Non-pigmented ciliary epithelial cell (primary cell): ENCODE data around the gene GBX1.

ENCODE experiments used
- DNase-seq: peaks from one replicate; pipeline ENCODE4 v3.0.0-alpha.2; 2010; ENCODE audit warnings: low read depth

Gene GBX1

DNA sequence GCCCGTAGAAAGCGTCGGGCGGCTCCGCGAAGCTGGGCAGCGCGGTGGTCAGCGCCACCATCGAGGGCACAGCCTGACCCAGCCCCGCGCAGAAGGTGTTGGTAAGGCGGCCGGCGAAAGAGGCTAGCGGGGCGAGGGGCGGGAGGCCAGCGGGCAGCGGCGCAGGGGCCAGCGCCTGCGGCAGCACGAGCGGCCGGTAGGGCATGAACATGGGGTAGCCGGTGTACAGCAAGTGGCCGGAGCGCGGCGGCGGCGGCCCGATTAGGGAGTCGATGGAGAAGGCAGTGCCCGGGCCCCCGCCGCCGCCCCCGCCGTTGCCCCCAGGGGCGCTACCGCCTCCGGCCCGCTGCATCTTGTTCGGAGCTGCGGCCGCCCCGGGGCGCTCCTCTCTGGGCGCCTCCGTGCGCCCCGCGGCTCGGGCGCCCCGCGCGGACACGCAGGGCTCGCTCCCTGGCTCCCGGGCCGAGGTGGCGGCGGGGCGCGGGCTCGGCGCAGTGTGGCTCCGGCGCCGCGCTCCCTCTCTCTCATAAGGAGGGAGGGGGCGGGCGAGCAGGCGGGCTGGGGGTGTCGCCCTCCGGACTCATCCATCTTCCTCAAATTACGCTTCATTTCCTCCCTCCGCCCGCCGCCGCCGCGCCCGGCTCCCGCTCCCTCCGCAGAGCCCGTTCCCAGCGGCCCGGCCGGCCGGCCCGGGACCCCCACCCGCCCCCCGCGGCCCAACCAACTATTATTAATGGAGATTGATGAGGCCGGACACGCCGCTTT is at the start of gene GBX1:
Gene GBX1 (minus strand): TSS at position 498 of the 765 bp plus-strand sequence. CDS start 146 bp downstream, at position 352.
- no peak for DNase-seq

DNA sequence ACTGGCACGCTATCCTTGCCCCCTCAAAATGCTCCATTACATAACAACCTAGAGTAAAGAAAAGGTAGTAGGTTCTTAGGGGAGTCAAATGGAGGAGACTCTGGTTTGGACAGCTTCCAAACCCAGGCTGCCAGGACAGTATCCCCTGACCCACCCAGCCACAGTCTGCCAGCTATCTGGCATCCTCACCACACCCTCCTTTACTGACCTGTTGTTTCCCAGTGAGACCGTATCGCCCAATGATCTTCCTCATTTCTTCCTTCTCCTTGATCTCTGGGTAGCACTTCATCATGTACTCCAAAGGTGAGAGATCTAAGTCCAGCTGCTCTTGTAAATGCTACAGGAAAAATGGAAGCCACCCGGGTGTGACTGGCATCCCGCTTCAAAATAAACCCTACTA is 47.9 kb upstream of the GBX1 start:
- no peak for DNase-seq

- no peak for DNase-seq
Measured at GRCh38 chr7:151213826-151214225, 46.3 kb upstream of the GBX1 start.

GRCh38 chr7:151212626-151213025 is 45.1 kb upstream of the GBX1 start:
- no peak for DNase-seq

- DNase-seq: no peak
Measured at GRCh38 chr7:151211155-151211772, 43.8 kb upstream of the GBX1 start.

GRCh38 chr7:151210087-151210854 is 42.8 kb upstream of the GBX1 start, which contains the start of gene H2BK1:
Gene H2BK1, minus strand, starts transcription at chr7:151210488. Its CDS starts 170 bp downstream, at chr7:151210318.
- DNase-seq: no peak

DNA sequence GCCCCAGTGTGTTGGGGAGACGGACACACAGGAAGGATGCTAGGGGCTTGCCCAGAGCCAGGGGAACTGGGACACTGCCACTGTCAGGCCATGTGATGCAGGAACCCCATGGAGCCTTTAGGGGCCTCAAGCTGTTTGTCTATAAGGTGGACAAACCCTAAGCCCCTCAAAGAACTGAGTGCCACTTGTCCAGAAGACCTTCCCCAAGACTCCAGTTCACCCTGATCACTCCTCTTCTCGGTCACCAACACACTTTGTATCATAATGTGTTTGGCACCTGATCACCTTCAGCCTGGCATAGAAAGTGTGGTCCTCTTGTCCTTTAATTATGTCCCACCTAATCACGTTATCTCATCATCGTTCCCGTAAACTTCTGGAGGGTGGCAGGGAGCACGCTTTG is 42.1 kb upstream of the GBX1 start:
- DNase-seq: no peak

GRCh38 chr7:151208253-151208862 is 40.9 kb upstream of the GBX1 start:
- DNase-seq: no peak

- no peak for DNase-seq
Measured at GRCh38 chr7:151207804-151208203, 40.3 kb upstream of the GBX1 start.

DNA sequence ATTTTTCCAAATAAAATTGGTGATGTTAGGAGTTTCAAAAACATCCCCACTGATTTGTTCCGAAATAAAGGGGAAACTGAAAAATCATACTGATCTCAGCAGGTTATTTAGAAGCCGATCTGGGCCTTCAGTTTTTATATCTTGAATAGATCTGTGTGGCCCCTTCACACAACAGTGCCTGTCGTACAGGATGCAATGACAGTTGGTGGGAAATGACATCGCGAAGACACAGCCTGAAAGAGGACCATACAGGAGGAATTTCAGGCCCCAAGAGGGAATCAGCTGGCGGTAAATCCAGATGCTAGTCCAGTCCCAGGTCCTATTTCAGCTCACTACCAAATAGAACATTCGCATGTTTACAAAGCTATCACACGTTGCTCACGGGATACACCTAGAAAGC is 39.8 kb upstream of the GBX1 start:
- DNase-seq: no peak

DNA sequence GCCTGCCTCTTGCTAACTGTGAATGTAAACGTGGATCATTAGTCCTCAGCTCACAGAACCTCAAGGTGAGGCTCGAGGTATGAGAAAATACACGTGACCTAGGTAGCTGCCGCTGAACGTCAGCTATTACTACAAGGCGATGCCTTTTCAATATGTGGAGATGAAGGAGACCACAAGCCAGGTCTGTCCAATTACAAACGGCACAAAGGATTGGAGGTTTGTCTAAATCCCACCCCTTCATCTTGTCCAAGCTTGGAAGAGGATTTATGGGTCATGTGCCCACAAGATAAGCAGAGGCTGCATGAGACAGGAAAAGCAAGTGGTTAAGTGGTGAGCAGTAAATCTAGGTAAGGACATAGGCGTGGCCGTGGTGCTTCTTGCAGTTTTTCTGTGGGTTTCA is 39.4 kb upstream of the GBX1 start:
- DNase-seq: no peak

- DNase-seq: no peak
Measured at GRCh38 chr7:151205730-151206129, 38.2 kb upstream of the GBX1 start.

- DNase-seq: no peak
Measured at GRCh38 chr7:151204383-151205032, 37.0 kb upstream of the GBX1 start.

GRCh38 chr7:151202836-151203235 is 35.3 kb upstream of the GBX1 start:
- DNase-seq: no peak

GRCh38 chr7:151201751-151202150 is 34.3 kb upstream of the GBX1 start:
- no peak for DNase-seq

- DNase-seq: no peak
Measured at GRCh38 chr7:151201344-151201743, 33.9 kb upstream of the GBX1 start.

- no peak for DNase-seq
Measured at GRCh38 chr7:151198945-151199848, 31.7 kb upstream of the GBX1 start.

- no peak for DNase-seq
Measured at GRCh38 chr7:151197932-151198331, 30.4 kb upstream of the GBX1 start.

- no peak for DNase-seq
Measured at GRCh38 chr7:151195616-151196450, 28.3 kb upstream of the GBX1 start.

GRCh38 chr7:151194188-151194587 is 26.7 kb upstream of the GBX1 start:
- DNase-seq: no peak
